Natural killer cell (primary cell): ENCODE data around the gene PRSS22. TPM values are rescaled to one million over a fixed set of nuclear protein-coding genes. Genes with fewer than 3 reads are reported as not detected.

ENCODE experiments used
- ATAC-seq, 3 donors: fragments of 150-1000 bp in 2 of 3; fragments of 200-7000 bp in 1 of 3; cut with Tn5 transposase; 1 replicate in 1 of 3; 2 replicates in 2 of 3; pipeline ENCODE4 v1.10.0; 2021; ENCODE audit warnings: mild to moderate bottlenecking in 2 of 3, moderate library complexity in 2 of 3
- DNase-seq, 2 donors: peaks; one replicate each; pipeline versions ENCODE4 v3.0.0 to v3.0.0-alpha.2; 2013 to 2021; ENCODE audit warnings: mixed read lengths in 1 of 2
- H3K27ac ChIP-seq: one replicate; pipeline ENCODE4 v1.5.1; 2013; ENCODE audit warnings: mild to moderate bottlenecking, low read length
- H3K27me3 ChIP-seq: one replicate; pipeline ENCODE4 v1.6.1; 2013; ENCODE audit warnings: low read length; ENCODE audit not compliant: control insufficient read depth, insufficient read depth
- H3K36me3 ChIP-seq: one replicate; pipeline ENCODE4 v1.6.1; 2013; ENCODE audit warnings: low read length; ENCODE audit not compliant: control insufficient read depth, insufficient read depth
- H3K4me1 ChIP-seq: one replicate; pipeline ENCODE4 v1.6.1; 2013; ENCODE audit warnings: low read length; ENCODE audit not compliant: control insufficient read depth, insufficient read depth
- H3K4me3 ChIP-seq: one replicate; pipeline ENCODE4 v1.5.1; 2013; ENCODE audit warnings: low read length
- H3K9me3 ChIP-seq: one replicate; pipeline ENCODE4 v1.6.1; 2013; ENCODE audit warnings: low read length; ENCODE audit not compliant: control insufficient read depth, insufficient read depth
- H3K27ac Mint-ChIP-seq, 2 donors: one replicate each; pipeline ENCODE4 v1.8.0; 2022; ENCODE audit warnings: mild to moderate bottlenecking in 2 of 2, mixed read lengths in 2 of 2, moderate library complexity in 1 of 2
- H3K27me3 Mint-ChIP-seq, 2 donors: one replicate each; pipeline ENCODE4 v1.8.0; 2022; ENCODE audit warnings: low read depth in 2 of 2, mixed read lengths in 2 of 2
- H3K36me3 Mint-ChIP-seq: one replicate; pipeline ENCODE4 v1.8.0; 2022; ENCODE audit warnings: mixed read lengths
- H3K4me1 Mint-ChIP-seq, 2 donors: one replicate each; pipeline ENCODE4 v1.8.0; 2022; ENCODE audit warnings: mixed read lengths in 2 of 2
- H3K4me3 Mint-ChIP-seq: one replicate; pipeline ENCODE4 v1.8.0; 2022; ENCODE audit warnings: mild to moderate bottlenecking, moderate library complexity, mixed read lengths
- H3K9me3 Mint-ChIP-seq, 2 donors: one replicate each; pipeline ENCODE4 v1.8.0; 2022; ENCODE audit warnings: mixed read lengths in 2 of 2
- WGBS: methylation state at CpG from one replicate; pipeline ENCODE4 v1.1.7; 2013; ENCODE audit warnings: missing lambda C conversion rate; ENCODE audit not compliant: insufficient coverage; 5-methylcytosine and 5-hydroxymethylcytosine counted together
- intact Hi-C: fragments of 100-400 bp; cut with micrococcal nuclease; formaldehyde crosslinking; loops from one replicate; pipeline ENCODE4 v1.14.2; 2022
- total RNA-seq, 4 donors: library from RNA; stranded (reverse); fragments of 120-200 nt in 1 of 4; gene quantifications; one replicate each; pipeline versions ENCODE4 v1.2.3 to v1.2.4, GENCODE V29; 2013 to 2022
- TF ChIP-seq, protein P1 (sequence below): fragments of 200-600 bp; IDR thresholded peaks from one replicate; pipeline ENCODE4 v1.8.0; 2022; ENCODE audit warnings: antibody characterized with exemption

The PRSS22 gene
- total RNA-seq, 3 donors from 2014 or later (not counting 1 experiment from before 2014, with no cell fraction given): 1.5 to 7.7 (median 3.3) TPM

DNA sequence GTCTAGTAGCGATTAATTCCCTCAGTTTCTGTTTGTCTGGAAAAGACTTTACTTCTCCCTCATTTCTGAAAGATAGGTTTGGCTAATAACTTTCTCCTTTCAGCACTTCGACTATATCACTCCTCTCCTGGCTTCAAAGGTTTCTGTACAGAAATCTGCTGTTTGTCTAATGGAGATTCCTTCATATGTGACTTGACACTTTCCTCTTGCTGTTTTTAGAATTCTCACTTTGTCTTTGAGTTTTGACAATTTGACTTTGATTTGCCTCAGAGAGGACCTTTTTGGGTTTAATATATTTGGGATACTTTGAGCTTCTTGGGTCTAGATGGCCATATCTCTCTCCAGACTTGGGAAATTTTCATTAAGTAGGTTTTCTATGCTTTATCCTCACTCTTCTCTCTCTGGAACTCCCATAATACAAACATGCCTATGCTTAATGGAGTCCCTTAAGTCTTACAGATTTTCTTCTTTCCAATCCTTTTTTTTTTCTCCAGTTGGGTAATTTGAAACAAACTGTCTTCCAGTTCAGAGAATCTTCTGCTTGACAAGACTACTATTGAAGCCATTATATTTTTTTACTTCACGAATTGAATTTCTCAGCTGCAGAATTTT is 48.7 kb downstream of the PRSS22 start:
- peaks cover 2% of the 10 kb centered on the region for H3K9me3 ChIP-seq
- ATAC-seq (no peak), DNase-seq (no peak)
- WGBS: 100% methylated on average over 1 of the region's 3 CpGs
- TF ChIP-seq, protein P1, sequence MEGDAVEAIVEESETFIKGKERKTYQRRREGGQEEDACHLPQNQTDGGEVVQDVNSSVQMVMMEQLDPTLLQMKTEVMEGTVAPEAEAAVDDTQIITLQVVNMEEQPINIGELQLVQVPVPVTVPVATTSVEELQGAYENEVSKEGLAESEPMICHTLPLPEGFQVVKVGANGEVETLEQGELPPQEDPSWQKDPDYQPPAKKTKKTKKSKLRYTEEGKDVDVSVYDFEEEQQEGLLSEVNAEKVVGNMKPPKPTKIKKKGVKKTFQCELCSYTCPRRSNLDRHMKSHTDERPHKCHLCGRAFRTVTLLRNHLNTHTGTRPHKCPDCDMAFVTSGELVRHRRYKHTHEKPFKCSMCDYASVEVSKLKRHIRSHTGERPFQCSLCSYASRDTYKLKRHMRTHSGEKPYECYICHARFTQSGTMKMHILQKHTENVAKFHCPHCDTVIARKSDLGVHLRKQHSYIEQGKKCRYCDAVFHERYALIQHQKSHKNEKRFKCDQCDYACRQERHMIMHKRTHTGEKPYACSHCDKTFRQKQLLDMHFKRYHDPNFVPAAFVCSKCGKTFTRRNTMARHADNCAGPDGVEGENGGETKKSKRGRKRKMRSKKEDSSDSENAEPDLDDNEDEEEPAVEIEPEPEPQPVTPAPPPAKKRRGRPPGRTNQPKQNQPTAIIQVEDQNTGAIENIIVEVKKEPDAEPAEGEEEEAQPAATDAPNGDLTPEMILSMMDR: no peak
- Mint-ChIP-seq H3K27ac (no peak overlapping the region), H3K9me3 (no peaks in the 10 kb centered on the region), H3K4me1 (no peaks in the 10 kb centered on the region), H3K4me3 (no peak overlapping the region), H3K27me3 (peaks cover 0 to 15% of the 10 kb centered on the region in 2 donors), H3K36me3 (no peaks in the 10 kb centered on the region)
- no peak overlapping the region for H3K4me3 ChIP-seq
- peaks cover 9% of the 10 kb centered on the region for H3K4me1 ChIP-seq
- H3K36me3 ChIP-seq: no peaks in the 10 kb centered on the region
- H3K27ac ChIP-seq: no peak overlapping the region
- no peaks in the 10 kb centered on the region for H3K27me3 ChIP-seq
- intact Hi-C loops: no loop called here

DNA sequence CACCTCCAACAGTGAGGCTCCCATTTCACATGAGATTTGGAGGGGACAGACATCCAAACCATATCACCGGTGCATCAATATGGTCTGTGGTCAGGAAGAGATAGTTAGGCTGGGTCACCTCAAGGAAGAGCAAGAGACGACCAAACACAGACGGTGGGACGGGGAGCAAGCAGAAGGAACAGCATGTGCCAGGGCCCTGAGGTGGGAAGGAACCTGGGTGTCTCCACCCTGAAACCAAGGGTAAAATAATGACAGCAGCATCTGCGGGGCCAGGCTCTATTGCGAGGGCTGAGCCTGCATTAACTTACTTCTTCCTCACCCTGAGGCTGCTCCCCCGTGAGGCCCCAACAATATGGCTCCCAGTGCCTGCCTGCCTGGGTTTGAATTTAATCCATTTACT is 49.8 kb downstream of the PRSS22 start:
- no peak for ATAC-seq
- H3K27ac ChIP-seq: no peak overlapping the region
- H3K9me3 ChIP-seq: peaks cover 6% of the 10 kb centered on the region
- TF ChIP-seq, protein P1: no peak
- Mint-ChIP-seq H3K27me3 (peaks cover 0 to 16% of the 10 kb centered on the region in 2 donors), H3K9me3 (peaks cover 0 to 3% of the 10 kb centered on the region in 2 donors), H3K4me1 (no peaks in the 10 kb centered on the region), H3K4me3 (no peak overlapping the region), H3K27ac (no peak overlapping the region), H3K36me3 (no peaks in the 10 kb centered on the region)
- H3K36me3 ChIP-seq: no peaks in the 10 kb centered on the region
- no peak for DNase-seq
- 91% methylated on average over 6 of the region's 7 CpGs for WGBS
- peaks cover 9% of the 10 kb centered on the region for H3K4me1 ChIP-seq
- intact Hi-C loops: no loop called here
- no peaks in the 10 kb centered on the region for H3K27me3 ChIP-seq
- no peak overlapping the region for H3K4me3 ChIP-seq

DNA sequence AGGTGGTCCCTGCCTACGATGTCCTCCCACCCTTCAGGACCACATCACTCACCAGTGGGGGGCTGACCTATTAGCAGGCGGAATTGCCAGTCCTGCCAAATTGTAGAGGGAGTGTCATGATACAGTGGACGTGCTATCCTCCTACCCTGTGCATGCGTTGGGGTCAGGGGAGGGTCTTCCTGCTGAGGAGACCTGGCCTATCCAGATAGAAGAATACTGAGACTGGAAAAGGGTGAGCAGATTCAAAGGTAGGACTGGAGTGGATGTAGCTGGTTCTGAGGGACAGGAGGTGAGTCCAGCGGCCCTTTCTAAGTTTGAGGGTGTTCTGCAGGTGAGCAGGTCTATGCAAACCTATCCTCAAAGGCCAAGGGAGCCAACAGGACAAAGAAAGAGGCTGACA is 51.7 kb downstream of the PRSS22 start:
- no peaks in the 10 kb centered on the region for H3K4me1 ChIP-seq
- Mint-ChIP-seq H3K27me3 (peaks cover 0 to 17% of the 10 kb centered on the region in 2 donors), H3K4me3 (no peak overlapping the region), H3K27ac (no peak overlapping the region), H3K36me3 (no peaks in the 10 kb centered on the region), H3K9me3 (peaks cover 0 to 3% of the 10 kb centered on the region in 2 donors), H3K4me1 (no peaks in the 10 kb centered on the region)
- H3K4me3 ChIP-seq: no peak overlapping the region
- TF ChIP-seq, protein P1: no peak
- intact Hi-C loops: no loop called here
- WGBS: 68% methylated on average over 5 of the region's 5 CpGs
- H3K36me3 ChIP-seq: no peaks in the 10 kb centered on the region
- no peaks in the 10 kb centered on the region for H3K27me3 ChIP-seq
- DNase-seq: no peak
- no peak for ATAC-seq
- H3K27ac ChIP-seq: no peak overlapping the region
- peaks cover 6% of the 10 kb centered on the region for H3K9me3 ChIP-seq

DNA sequence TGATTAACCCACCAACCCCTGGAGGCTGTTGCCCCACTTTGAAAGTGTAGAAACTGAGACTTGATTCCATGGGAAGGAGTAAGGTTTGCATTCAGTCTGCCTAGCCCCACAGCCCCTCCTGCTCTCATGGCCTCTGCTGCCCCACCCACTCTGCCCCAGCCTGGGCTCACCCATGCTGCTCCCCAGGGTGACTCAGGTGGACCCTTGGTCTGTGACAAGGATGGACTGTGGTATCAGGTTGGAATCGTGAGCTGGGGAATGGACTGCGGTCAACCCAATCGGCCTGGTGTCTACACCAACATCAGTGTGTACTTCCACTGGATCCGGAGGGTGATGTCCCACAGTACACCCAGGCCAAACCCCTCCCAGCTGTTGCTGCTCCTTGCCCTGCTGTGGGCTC is 53.2 kb downstream of the PRSS22 start:
- Mint-ChIP-seq H3K4me1 (no peaks in the 10 kb centered on the region), H3K9me3 (peaks cover 0 to 3% of the 10 kb centered on the region in 2 donors), H3K27ac (no peak overlapping the region), H3K36me3 (no peaks in the 10 kb centered on the region), H3K4me3 (no peak overlapping the region), H3K27me3 (peaks cover 0 to 17% of the 10 kb centered on the region in 2 donors)
- no peak for DNase-seq
- 98% methylated on average over 4 of the region's 4 CpGs for WGBS
- TF ChIP-seq, protein P1: no peak
- no peak overlapping the region for H3K27ac ChIP-seq
- intact Hi-C loops: no loop called here
- H3K9me3 ChIP-seq: peaks cover 6% of the 10 kb centered on the region
- no peaks in the 10 kb centered on the region for H3K36me3 ChIP-seq
- no peak overlapping the region for H3K4me3 ChIP-seq
- no peaks in the 10 kb centered on the region for H3K4me1 ChIP-seq
- H3K27me3 ChIP-seq: no peaks in the 10 kb centered on the region
- no peak for ATAC-seq
